ENCODE results near the gene PLA2G6. TPM values are rescaled to one million over a fixed set of nuclear protein-coding genes. Genes with fewer than 3 reads are reported as not detected.

PLA2G6 gene
- total RNA-seq, 2 experiments from 2014 or later: 33.9 to 83.9 TPM

DNA sequence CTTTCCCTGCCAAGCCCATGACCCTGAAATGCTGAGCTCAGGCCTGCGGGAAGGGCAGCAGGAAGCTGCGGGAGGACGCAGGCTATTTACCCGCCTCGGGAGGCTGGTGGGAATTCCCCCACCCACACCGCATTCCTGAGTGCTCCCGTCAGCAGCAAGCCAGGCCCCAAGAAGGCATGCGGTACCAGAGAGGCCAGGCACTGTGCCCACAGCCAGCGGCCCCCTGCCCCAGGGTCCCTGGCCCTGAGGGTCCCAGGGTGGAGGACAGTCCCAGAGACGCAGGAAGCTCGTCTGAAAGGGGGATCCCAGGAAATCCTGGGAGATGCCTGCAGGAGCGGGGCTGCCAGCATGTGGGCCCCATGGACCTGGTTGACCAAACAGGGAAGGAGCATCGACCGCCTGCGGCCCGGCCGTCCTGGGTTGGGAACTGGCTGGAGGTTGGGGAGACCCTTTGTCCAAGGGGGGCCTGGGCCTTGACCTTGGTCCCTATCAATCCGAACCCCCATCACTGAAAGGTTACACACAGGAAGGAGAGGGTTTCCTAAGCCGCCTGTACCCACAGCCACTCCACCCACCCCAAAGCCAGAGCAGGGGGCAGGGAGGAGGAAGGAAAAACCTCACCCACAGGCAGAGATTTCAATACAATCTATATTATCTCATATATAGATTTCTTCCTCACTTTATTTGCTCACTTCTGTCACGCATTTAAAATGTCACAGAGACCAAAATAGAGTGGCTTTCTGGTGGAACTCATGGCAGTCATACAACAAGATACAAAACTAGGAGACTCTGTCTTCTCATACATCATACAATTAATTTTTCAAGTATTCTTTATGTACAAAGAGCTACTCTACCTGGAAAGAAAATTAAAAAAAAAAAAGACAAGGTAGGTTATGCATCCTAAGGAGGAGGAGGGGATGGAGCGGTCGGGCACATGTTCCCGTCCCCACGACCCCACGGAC lies 37.3 kb upstream of the PLA2G6 start:
- DNase-seq (ENCODE audit: low spot score): no peak
- Histone ChIP-seq H2AFZ (ENCODE audit: low read length) (no peak overlapping the region), H4K20me1 (ENCODE audit: insufficient read depth, low read length) (no peaks in the 10 kb centered on the region), H3K4me3 (ENCODE audit: low read depth, low read length, poor library complexity, severe bottlenecking) (no peak overlapping the region), H3K9me3 (ENCODE audit: low read length) (no peaks in the 10 kb centered on the region), H3K36me3 (ENCODE audit: insufficient read depth, low read length) (no peaks in the 10 kb centered on the region; the same call in 1 of the 2 replicates), H3K9me2 (ENCODE audit: insufficient read depth, low read length) (no peaks in the 10 kb centered on the region), H3K4me2 (ENCODE audit: low read length) (no peak overlapping the region), H3K27ac (ENCODE audit: low read depth, low read length, poor library complexity, severe bottlenecking) (no peak overlapping the region), H3K79me2 (ENCODE audit: insufficient read depth, low read depth, low read length) (no peaks in the 10 kb centered on the region), H3K4me1 (ENCODE audit: insufficient read depth, low read length, poor library complexity, severe bottlenecking) (peaks cover 25% of the 10 kb centered on the region)
- ChIA-PET CTCF (ENCODE audit: unreplicated experiment) (no interaction called here), POLR2A (no interaction called here)
- TF ChIP-seq EZH2phosphoT487 (IDR thresholded peaks at IDR 0.05; ENCODE audit: borderline replicate concordance, low read depth, low read length): no peak
- TF ChIP-seq CTCF (conservative IDR thresholded peaks at IDR 0.05; ENCODE audit: low read length): no peak
- BruUV-seq (replicated peaks): no TSS peak
- intact Hi-C loops (cut with micrococcal nuclease; ENCODE audit: unreplicated experiment): no loop called here

- intact Hi-C loops (cut with micrococcal nuclease; ENCODE audit: unreplicated experiment): no loop called here
- DNase-seq (ENCODE audit: low spot score): no peak
- ChIA-PET POLR2A (interaction anchor here (0.6 to 1.1 kb wide), 2 partner anchors 9 to 55 kb away, joined by 3 to 6 read pairs; no protein-coding TSS in a partner anchor), CTCF (ENCODE audit: unreplicated experiment) (interaction anchor here (0.6 to 1.0 kb wide), 2 partner anchors 31 to 481 kb away, joined by 3 to 6 read pairs; no protein-coding TSS in a partner anchor)
- Histone ChIP-seq H3K79me2 (ENCODE audit: insufficient read depth, low read depth, low read length) (no peaks in the 10 kb centered on the region), H3K27ac (ENCODE audit: low read depth, low read length, poor library complexity, severe bottlenecking) (no peak overlapping the region), H2AFZ (ENCODE audit: low read length) (no peak overlapping the region), H3K36me3 (ENCODE audit: insufficient read depth, low read length) (no peaks in the 10 kb centered on the region), H3K4me3 (ENCODE audit: low read depth, low read length, poor library complexity, severe bottlenecking) (peak overlapping the region; percentile 61), H3K9me2 (ENCODE audit: insufficient read depth, low read length) (no peaks in the 10 kb centered on the region), H3K9me3 (ENCODE audit: low read length) (no peaks in the 10 kb centered on the region), H3K4me1 (ENCODE audit: insufficient read depth, low read length, poor library complexity, severe bottlenecking) (peaks cover 22% of the 10 kb centered on the region), H3K4me2 (ENCODE audit: low read length) (peak overlapping the region; percentile 63), H4K20me1 (ENCODE audit: insufficient read depth, low read length) (no peaks in the 10 kb centered on the region)
- TF ChIP-seq CTCF (conservative IDR thresholded peaks at IDR 0.05; ENCODE audit: low read length): no peak
- no peak for TF ChIP-seq EZH2phosphoT487 (IDR thresholded peaks at IDR 0.05; ENCODE audit: borderline replicate concordance, low read depth, low read length)
- no TSS peak for BruUV-seq (replicated peaks)
These were observed 33.8 kb upstream of the PLA2G6 start for GRCh38 chr22:38215156-38216038.

All from OCI-LY7 (cell line).